Measurements from ENCODE around the gene SLC7A14.

The SLC7A14 gene

DNA sequence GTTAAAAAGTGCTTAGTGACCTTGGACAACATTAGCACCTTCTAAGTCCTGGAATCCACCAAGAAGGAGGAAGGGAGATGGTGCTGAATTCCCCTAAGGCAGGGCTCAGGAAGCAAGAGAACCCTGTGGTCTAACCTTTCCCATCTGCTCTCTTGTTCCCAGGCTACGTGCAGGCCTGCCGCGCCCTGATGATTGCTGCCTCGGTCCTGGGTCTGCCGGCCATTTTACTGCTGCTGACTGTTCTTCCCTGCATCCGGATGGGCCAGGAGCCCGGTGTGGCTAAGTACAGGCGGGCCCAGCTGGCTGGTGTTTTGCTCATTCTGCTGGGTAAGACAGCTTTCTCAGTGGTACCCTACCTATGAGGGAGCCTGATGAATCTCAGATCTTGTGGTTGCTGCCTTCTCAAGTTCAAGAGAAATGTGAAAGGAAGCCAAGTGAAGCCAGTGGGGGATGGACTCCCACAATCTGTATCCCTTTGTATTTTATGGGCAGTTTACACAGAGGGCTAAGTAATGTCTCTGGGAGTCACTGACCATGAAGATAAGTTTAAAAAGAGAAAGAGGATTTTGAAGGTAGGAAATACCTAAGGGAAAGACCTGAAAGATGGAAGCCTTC lies 162.8 kb downstream of the SLC7A14 start:
- Histone ChIP-seq H3K27ac (ENCODE audit: insufficient read depth, low read depth, low read length, poor library complexity, severe bottlenecking) (no peak overlapping the region), H3K4me1 (ENCODE audit: control insufficient read depth, insufficient read depth, low read length) (peaks cover 10% of the 10 kb centered on the region), H3K27me3 (ENCODE audit: control insufficient read depth, insufficient read depth, low read length, poor library complexity, severe bottlenecking) (peaks cover 47% of the 10 kb centered on the region), H3K36me3 (ENCODE audit: control insufficient read depth, insufficient read depth, low read length) (no peaks in the 10 kb centered on the region), H3K4me3 (ENCODE audit: insufficient read depth, low read depth, low read length) (no peak overlapping the region), H3K9me3 (ENCODE audit: control insufficient read depth, low read length) (no peaks in the 10 kb centered on the region)
- 93% methylated on average over 8 of the region's 8 CpGs for WGBS, 2 experiments

DNA sequence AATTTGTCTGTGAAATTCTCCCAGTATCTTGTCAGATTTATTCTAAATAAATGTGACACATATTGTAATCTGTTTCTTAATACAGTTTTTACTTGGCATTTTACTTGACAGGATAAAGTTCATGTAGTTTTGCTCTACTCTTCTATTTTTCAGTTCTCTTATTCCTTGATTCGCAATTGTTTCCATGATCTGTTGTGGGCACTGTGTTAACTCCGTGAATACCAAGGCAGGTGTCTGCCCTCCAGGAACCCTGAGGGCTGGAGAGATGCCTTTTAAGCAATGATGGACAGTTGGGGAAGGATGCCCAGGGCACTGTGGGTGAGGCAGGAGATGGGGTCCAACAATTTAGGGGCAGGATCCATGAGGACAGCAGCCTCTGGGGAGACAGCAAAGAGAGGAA lies 164.1 kb downstream of the SLC7A14 start:
- Histone ChIP-seq H3K27ac (ENCODE audit: insufficient read depth, low read depth, low read length, poor library complexity, severe bottlenecking) (no peak overlapping the region), H3K4me3 (ENCODE audit: insufficient read depth, low read depth, low read length) (no peak overlapping the region), H3K4me1 (ENCODE audit: control insufficient read depth, insufficient read depth, low read length) (peaks cover 11% of the 10 kb centered on the region), H3K9me3 (ENCODE audit: control insufficient read depth, low read length) (no peaks in the 10 kb centered on the region), H3K27me3 (ENCODE audit: control insufficient read depth, insufficient read depth, low read length, poor library complexity, severe bottlenecking) (peaks cover 60% of the 10 kb centered on the region), H3K36me3 (ENCODE audit: control insufficient read depth, insufficient read depth, low read length) (no peaks in the 10 kb centered on the region)
- WGBS, 2 experiments: 91 to 92% methylated on average over 2 of the region's 2 CpGs

DNA sequence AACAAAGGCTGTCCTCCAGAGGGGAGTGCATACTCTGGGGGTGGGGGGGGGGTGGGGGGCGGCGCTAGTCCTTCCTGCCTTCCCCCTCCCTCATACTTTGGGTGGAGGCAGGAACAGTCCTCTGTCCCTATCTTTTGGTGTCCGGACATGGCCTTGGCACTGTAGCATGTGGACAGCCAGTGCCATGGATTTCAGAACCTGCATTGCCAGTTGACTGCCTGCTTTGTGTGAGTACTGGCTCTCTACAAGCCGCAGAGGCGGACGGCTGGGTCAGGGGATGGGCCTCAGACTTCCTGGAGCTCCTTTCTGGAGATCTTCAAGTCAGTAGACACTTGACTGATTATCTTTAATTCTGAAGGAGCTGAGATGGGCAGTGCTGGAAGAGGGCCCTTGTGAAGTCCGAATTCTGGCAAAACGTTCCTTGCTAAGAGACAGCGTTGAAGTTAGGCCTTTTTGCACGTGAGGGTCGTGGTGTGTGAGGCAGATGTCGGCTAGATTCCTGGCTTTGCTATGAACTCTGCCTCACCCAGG lies 164.7 kb downstream of the SLC7A14 start:
- Histone ChIP-seq H3K36me3 (ENCODE audit: control insufficient read depth, insufficient read depth, low read length) (no peaks in the 10 kb centered on the region), H3K27me3 (ENCODE audit: control insufficient read depth, insufficient read depth, low read length, poor library complexity, severe bottlenecking) (peaks cover 65% of the 10 kb centered on the region), H3K9me3 (ENCODE audit: control insufficient read depth, low read length) (no peaks in the 10 kb centered on the region), H3K27ac (ENCODE audit: insufficient read depth, low read depth, low read length, poor library complexity, severe bottlenecking) (no peak overlapping the region), H3K4me1 (ENCODE audit: control insufficient read depth, insufficient read depth, low read length) (peaks cover 9% of the 10 kb centered on the region), H3K4me3 (ENCODE audit: insufficient read depth, low read depth, low read length) (no peak overlapping the region)
- 65 to 78% methylated on average over 11 to 12 of the region's 12 CpGs for WGBS, 2 experiments

DNA sequence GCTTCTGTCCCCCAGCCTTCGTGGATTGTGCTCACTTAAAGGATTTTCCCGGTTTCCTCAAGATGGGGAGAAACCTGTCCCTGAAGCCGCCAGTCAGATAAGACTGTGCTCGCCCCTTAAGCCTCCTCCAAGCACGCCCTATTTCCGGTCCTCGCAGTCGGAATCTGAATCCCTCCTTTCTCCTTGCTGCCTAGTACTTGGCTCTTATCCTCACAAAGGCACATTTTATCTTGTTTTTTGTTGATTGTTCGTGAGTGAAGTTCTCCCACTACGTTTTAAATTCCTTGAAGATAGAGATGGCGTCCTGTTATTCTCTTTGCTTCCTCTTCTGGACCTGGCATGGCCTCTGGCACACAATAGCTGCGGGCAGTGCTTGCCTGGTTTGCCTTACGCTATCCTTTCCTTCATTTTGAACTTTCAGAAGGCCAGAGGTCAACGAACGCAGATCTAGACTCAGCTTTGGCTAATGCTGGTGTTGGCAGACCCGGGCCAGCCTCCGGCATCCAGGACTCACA lies 165.5 kb downstream of the SLC7A14 start:
- 41 to 51% methylated on average over 17 of the region's 17 CpGs for WGBS, 2 experiments

DNA sequence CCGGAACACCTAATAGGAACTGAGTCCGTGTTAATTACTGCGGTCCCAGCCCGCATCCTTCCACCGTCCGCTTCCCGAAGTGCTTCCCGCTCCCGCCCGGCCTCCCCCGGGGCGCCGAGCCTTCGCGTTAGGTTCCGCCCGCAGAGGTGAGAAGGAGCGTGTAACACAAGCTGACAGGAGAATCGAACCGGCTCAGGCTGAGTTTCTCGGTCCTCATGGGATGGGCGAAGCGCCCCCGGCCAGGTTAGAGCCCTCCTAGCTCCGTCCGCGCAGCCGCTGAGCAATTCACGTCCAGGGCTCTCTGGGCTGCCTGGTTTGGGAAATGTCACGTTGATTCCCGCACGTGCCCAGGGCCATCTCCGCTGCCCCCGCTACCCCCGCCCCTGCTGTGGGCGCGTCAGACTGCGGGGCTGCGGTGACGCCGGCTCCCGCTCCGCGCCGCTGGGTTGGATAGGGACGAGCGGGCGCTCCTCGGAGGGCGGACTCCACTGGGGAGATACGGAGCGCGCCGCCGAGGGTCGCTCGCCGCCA lies 166.3 kb downstream of the SLC7A14 start:
- no peak overlapping the region for H3K27ac ChIP-seq (ENCODE audit: insufficient read depth, low read depth, low read length, poor library complexity, severe bottlenecking)
- H3K9me3 ChIP-seq (ENCODE audit: control insufficient read depth, low read length): no peaks in the 10 kb centered on the region
- peak overlapping the region; percentile 33 for H3K4me3 ChIP-seq (ENCODE audit: insufficient read depth, low read depth, low read length)
- H3K36me3 ChIP-seq (ENCODE audit: control insufficient read depth, insufficient read depth, low read length): no peaks in the 10 kb centered on the region
- H3K27me3 ChIP-seq (ENCODE audit: control insufficient read depth, insufficient read depth, low read length, poor library complexity, severe bottlenecking): peaks cover 64% of the 10 kb centered on the region
- H3K4me1 ChIP-seq (ENCODE audit: control insufficient read depth, insufficient read depth, low read length): peaks cover 3% of the 10 kb centered on the region
- WGBS, 2 experiments: 10 to 11% methylated on average over 58 of the region's 58 CpGs

More for the DNA sequence above, 165.5 kb downstream of the SLC7A14 start:
- no peaks in the 10 kb centered on the region for H3K9me3 ChIP-seq (ENCODE audit: control insufficient read depth, low read length)
- no peak overlapping the region for H3K27ac ChIP-seq (ENCODE audit: insufficient read depth, low read depth, low read length, poor library complexity, severe bottlenecking)
- H3K4me1 ChIP-seq (ENCODE audit: control insufficient read depth, insufficient read depth, low read length): peaks cover 3% of the 10 kb centered on the region
- H3K36me3 ChIP-seq (ENCODE audit: control insufficient read depth, insufficient read depth, low read length): no peaks in the 10 kb centered on the region
- H3K4me3 ChIP-seq (ENCODE audit: insufficient read depth, low read depth, low read length): peak overlapping the region; percentile 33
- peaks cover 65% of the 10 kb centered on the region for H3K27me3 ChIP-seq (ENCODE audit: control insufficient read depth, insufficient read depth, low read length, poor library complexity, severe bottlenecking)

DNA sequence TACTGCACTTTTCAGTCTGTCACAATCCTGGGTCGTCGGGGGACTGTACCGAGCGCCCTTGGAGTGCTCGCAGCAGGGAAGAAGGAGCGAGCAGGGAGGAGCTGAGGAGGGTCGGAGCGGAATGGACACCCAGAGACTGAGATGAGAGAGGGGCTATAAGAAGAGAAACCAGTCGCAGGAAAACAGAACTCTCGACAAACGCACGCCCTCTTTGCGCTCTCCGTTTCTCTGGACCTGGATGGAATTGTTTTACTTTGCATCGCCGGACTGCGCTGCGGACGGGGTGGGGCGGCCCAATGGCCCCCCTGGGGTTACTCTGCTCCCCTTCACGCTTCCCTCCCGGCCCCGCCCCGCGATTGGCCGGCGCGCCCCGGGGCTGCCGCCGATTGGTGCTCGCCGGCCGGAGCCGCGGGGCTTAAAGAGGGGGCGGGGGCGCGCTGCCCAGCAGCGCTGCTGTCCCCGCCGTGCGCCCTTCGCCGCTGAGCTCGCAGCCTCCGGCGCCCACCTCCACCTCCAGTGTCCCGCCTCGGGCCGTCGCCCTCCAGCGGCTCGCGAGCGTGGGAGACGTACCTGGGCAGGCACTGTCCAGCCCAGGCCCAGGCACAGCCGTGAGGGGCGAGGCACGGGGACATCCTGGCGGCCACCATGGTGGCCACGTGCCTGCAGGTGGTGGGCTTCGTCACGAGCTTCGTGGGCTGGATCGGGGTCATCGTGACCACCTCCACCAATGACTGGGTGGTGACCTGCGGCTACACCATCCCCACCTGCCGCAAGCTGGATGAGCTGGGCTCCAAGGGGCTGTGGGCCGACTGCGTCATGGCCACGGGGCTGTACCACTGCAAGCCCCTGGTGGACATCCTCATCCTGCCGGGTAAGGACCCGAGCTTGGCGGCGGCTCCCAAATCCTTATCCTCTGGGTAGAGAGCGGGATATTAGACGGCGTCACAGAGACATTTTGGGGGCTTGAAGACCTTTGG lies 167.2 kb downstream of the SLC7A14 start, which contains the start of gene CLDN11:
CLDN11 (plus strand) TSS at position 447 of the 977 bp plus-strand sequence; CDS start at position 646, 199 bp downstream.
- Histone ChIP-seq H3K4me3 (ENCODE audit: insufficient read depth, low read depth, low read length) (peak within 1 kb of the TSS; percentile 34), H3K36me3 (ENCODE audit: control insufficient read depth, insufficient read depth, low read length) (no peaks in the 10 kb centered on the region), H3K4me1 (ENCODE audit: control insufficient read depth, insufficient read depth, low read length) (peaks cover 3% of the 10 kb centered on the region), H3K27ac (ENCODE audit: insufficient read depth, low read depth, low read length, poor library complexity, severe bottlenecking) (no peak within 1 kb of the TSS), H3K9me3 (ENCODE audit: control insufficient read depth, low read length) (no peaks in the 10 kb centered on the region), H3K27me3 (ENCODE audit: control insufficient read depth, insufficient read depth, low read length, poor library complexity, severe bottlenecking) (peaks cover 59% of the 10 kb centered on the region)
- WGBS, 2 experiments: 13 to 15% methylated on average over 79 of the region's 79 CpGs

DNA sequence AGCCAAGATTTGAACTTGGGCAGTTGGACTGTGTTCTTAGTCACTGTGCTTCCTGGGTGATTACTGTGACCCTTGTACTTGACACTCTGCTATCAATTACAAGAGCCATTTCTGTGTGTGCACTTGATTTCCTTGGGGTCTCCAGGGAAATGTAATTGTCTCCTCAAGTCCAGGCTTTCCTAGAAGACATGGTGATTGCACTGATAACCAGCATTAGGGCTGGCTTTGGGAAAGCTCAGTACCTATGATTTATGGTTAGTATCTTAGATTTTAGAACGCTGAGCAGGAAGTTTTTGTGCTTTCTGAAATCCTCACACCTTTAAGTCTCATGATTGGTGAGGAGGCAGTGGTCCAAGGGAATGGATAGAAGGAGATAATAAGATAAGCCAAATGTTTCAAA lies 168.8 kb downstream of the SLC7A14 start:
- no peak overlapping the region for H3K4me3 ChIP-seq (ENCODE audit: insufficient read depth, low read depth, low read length)
- no peaks in the 10 kb centered on the region for H3K9me3 ChIP-seq (ENCODE audit: control insufficient read depth, low read length)
- WGBS, 2 experiments: 94% methylated on average over 1 of the region's 1 CpG
- peaks cover 3% of the 10 kb centered on the region for H3K4me1 ChIP-seq (ENCODE audit: control insufficient read depth, insufficient read depth, low read length)
- H3K27ac ChIP-seq (ENCODE audit: insufficient read depth, low read depth, low read length, poor library complexity, severe bottlenecking): no peak overlapping the region
- H3K27me3 ChIP-seq (ENCODE audit: control insufficient read depth, insufficient read depth, low read length, poor library complexity, severe bottlenecking): peaks cover 56% of the 10 kb centered on the region
- H3K36me3 ChIP-seq (ENCODE audit: control insufficient read depth, insufficient read depth, low read length): no peaks in the 10 kb centered on the region

DNA sequence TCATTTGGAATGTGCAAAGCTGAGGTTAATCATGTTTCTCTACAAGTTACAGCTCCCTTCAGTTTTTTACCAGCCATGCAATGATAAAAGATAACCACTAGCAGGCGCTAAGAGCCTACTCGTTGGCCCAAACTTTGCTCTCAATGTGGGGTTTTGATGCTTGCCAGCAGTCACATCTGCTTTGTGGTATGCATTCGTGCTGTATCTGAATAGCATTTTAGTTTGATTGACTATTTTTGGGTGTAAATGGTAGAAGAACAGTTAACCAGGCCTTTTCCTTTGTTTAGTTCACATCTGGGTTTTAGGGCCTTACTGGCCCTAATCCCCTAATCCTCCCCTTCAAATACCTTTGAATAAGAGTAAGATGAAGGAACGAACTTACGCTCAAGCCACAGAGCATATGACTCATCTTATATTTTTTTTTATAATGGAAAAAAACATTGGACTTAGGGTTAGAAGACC lies 171.6 kb downstream of the SLC7A14 start:
- no peaks in the 10 kb centered on the region for H3K36me3 ChIP-seq (ENCODE audit: control insufficient read depth, insufficient read depth, low read length)
- no peak overlapping the region for H3K27ac ChIP-seq (ENCODE audit: insufficient read depth, low read depth, low read length, poor library complexity, severe bottlenecking)
- H3K4me3 ChIP-seq (ENCODE audit: insufficient read depth, low read depth, low read length): no peak overlapping the region
- H3K9me3 ChIP-seq (ENCODE audit: control insufficient read depth, low read length): no peaks in the 10 kb centered on the region
- WGBS, 2 experiments: 15 to 44% methylated on average over 3 to 5 of the region's 5 CpGs
- peaks cover 30% of the 10 kb centered on the region for H3K27me3 ChIP-seq (ENCODE audit: control insufficient read depth, insufficient read depth, low read length, poor library complexity, severe bottlenecking)
- H3K4me1 ChIP-seq (ENCODE audit: control insufficient read depth, insufficient read depth, low read length): peaks cover 3% of the 10 kb centered on the region

DNA sequence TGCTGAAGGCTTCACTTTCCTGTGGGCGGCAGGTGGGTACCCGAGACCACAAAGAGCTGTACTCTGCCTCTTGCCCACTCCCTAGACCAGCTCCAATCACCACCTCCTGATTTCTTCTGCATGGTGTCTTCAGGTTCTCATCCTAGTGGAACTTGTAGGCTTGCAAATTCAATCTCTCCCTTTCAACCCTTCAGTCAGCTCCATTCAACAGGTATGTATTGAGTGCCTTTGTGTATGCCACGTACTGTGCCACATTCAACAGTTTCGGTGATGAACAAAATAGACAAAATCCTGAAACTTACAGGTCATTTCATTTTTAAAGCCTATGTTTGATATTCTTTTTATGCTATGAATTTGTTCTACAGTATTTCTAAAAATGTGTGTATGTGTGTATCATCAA lies 172.6 kb downstream of the SLC7A14 start:
- peaks cover 3% of the 10 kb centered on the region for H3K4me1 ChIP-seq (ENCODE audit: control insufficient read depth, insufficient read depth, low read length)
- no peak overlapping the region for H3K27ac ChIP-seq (ENCODE audit: insufficient read depth, low read depth, low read length, poor library complexity, severe bottlenecking)
- peaks cover 21% of the 10 kb centered on the region for H3K27me3 ChIP-seq (ENCODE audit: control insufficient read depth, insufficient read depth, low read length, poor library complexity, severe bottlenecking)
- H3K9me3 ChIP-seq (ENCODE audit: control insufficient read depth, low read length): no peaks in the 10 kb centered on the region
- WGBS, 2 experiments: 95 to 97% methylated on average over 4 of the region's 4 CpGs
- H3K36me3 ChIP-seq (ENCODE audit: control insufficient read depth, insufficient read depth, low read length): no peaks in the 10 kb centered on the region
- H3K4me3 ChIP-seq (ENCODE audit: insufficient read depth, low read depth, low read length): no peak overlapping the region
